ENCODE results near the gene AADACL4. TPM values are rescaled to one million over a fixed set of nuclear protein-coding genes. Genes with fewer than 3 reads are reported as not detected.

Gene AADACL4
- total and polyA plus RNA-seq, 2 experiments from 2014 or later, result not detected

DNA sequence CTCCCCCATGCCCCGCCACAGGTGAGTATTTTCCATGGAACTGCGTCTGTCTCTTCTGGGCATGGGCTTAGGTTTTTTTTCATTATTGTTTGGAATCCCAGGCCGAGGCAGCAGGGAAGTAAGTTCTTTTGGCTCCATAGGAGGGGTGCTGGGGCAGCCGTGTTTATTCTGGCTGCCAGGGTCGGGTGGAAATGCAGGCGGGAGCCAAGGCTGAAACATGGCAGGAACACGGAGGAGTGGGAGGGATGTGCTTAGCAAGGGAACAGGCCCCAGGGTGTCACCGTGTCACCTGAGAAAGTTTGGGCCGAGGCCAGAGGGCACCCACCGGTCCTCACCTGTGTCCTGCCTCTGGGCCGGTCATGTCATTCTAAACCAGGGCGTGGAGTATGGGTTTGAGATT, 21.4 kb upstream of the AADACL4 start:
- DNase-seq (ENCODE audit: low spot score) (no peak), ATAC-seq (no peak)
- Histone ChIP-seq H4K20me1 (replicated peaks; ENCODE audit: insufficient read depth) (0 out of 2 replicates have a peak, but pooled peaks cover 3% of the 10 kb centered on the region), H3K9me2 (ENCODE audit: insufficient read depth) (no peaks in the 10 kb centered on the region), H3K27ac (ENCODE audit: low read depth) (no peak overlapping the region; the same call in 1 of the 2 replicates), H3K4me2 (no peak overlapping the region), H3F3A (replicated peaks; ENCODE audit: low read depth) (0 out of 2 replicates have a peak, but pooled peaks cover 10% of the 10 kb centered on the region), H3K27me3 (ENCODE audit: insufficient read depth) (no peaks in the 10 kb centered on the region), H3K79me2 (replicated peaks; ENCODE audit: insufficient read depth) (no peaks in the 10 kb centered on the region; the same call in 1 of the 2 replicates), H3K4me3 (no peak overlapping the region), H2AFZ (no peak overlapping the region), H3K4me1 (ENCODE audit: insufficient read depth) (peaks cover 18% of the 10 kb centered on the region), H3K36me3 (ENCODE audit: insufficient read depth) (no peaks in the 10 kb centered on the region)
- no peaks in the 10 kb centered on the region for H3K36me3 Mint-ChIP-seq (ENCODE audit: low read depth)
- H3K27me3 Mint-ChIP-seq (ENCODE audit: insufficient read depth, low read depth, poor library complexity), result peaks cover 17% of the 10 kb centered on the region
- TF ChIP-seq, protein P1, sequence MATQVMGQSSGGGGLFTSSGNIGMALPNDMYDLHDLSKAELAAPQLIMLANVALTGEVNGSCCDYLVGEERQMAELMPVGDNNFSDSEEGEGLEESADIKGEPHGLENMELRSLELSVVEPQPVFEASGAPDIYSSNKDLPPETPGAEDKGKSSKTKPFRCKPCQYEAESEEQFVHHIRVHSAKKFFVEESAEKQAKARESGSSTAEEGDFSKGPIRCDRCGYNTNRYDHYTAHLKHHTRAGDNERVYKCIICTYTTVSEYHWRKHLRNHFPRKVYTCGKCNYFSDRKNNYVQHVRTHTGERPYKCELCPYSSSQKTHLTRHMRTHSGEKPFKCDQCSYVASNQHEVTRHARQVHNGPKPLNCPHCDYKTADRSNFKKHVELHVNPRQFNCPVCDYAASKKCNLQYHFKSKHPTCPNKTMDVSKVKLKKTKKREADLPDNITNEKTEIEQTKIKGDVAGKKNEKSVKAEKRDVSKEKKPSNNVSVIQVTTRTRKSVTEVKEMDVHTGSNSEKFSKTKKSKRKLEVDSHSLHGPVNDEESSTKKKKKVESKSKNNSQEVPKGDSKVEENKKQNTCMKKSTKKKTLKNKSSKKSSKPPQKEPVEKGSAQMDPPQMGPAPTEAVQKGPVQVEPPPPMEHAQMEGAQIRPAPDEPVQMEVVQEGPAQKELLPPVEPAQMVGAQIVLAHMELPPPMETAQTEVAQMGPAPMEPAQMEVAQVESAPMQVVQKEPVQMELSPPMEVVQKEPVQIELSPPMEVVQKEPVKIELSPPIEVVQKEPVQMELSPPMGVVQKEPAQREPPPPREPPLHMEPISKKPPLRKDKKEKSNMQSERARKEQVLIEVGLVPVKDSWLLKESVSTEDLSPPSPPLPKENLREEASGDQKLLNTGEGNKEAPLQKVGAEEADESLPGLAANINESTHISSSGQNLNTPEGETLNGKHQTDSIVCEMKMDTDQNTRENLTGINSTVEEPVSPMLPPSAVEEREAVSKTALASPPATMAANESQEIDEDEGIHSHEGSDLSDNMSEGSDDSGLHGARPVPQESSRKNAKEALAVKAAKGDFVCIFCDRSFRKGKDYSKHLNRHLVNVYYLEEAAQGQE (IDR thresholded peaks at IDR 0.05; ENCODE audit: unreplicated experiment), result no peak
- TF ChIP-seq ZNF114 (CRISPR knock-in tag; IDR thresholded peaks at IDR 0.05) (no peak), POLR2AphosphoS5 (IDR thresholded peaks at IDR 0.05; ENCODE audit: low read depth) (no peak), JUNB (IDR thresholded peaks at IDR 0.05; ENCODE audit: unreplicated experiment) (no peak), NANOG (IDR thresholded peaks at IDR 0.05; ENCODE audit: borderline replicate concordance) (no peak), STAT1 (IDR thresholded peaks at IDR 0.05; ENCODE audit: unreplicated experiment) (no peak), ZNF331 (CRISPR knock-in tag; IDR thresholded peaks at IDR 0.05; ENCODE audit: low read depth) (no peak), CREB1 (CRISPR knock-in tag; IDR thresholded peaks at IDR 0.05; ENCODE audit: low read depth) (no peak), EZH2phosphoT487 (IDR thresholded peaks at IDR 0.05; ENCODE audit: unreplicated experiment) (no peak), EZH2 (IDR thresholded peaks at IDR 0.05; ENCODE audit: low read depth, unreplicated experiment) (no peak)
- TF ChIP-seq, protein P2, sequence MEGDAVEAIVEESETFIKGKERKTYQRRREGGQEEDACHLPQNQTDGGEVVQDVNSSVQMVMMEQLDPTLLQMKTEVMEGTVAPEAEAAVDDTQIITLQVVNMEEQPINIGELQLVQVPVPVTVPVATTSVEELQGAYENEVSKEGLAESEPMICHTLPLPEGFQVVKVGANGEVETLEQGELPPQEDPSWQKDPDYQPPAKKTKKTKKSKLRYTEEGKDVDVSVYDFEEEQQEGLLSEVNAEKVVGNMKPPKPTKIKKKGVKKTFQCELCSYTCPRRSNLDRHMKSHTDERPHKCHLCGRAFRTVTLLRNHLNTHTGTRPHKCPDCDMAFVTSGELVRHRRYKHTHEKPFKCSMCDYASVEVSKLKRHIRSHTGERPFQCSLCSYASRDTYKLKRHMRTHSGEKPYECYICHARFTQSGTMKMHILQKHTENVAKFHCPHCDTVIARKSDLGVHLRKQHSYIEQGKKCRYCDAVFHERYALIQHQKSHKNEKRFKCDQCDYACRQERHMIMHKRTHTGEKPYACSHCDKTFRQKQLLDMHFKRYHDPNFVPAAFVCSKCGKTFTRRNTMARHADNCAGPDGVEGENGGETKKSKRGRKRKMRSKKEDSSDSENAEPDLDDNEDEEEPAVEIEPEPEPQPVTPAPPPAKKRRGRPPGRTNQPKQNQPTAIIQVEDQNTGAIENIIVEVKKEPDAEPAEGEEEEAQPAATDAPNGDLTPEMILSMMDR (conservative IDR thresholded peaks at IDR 0.05; ENCODE audit: low read depth in 2 of 2), result no peak
- TF ChIP-seq, protein P3, sequence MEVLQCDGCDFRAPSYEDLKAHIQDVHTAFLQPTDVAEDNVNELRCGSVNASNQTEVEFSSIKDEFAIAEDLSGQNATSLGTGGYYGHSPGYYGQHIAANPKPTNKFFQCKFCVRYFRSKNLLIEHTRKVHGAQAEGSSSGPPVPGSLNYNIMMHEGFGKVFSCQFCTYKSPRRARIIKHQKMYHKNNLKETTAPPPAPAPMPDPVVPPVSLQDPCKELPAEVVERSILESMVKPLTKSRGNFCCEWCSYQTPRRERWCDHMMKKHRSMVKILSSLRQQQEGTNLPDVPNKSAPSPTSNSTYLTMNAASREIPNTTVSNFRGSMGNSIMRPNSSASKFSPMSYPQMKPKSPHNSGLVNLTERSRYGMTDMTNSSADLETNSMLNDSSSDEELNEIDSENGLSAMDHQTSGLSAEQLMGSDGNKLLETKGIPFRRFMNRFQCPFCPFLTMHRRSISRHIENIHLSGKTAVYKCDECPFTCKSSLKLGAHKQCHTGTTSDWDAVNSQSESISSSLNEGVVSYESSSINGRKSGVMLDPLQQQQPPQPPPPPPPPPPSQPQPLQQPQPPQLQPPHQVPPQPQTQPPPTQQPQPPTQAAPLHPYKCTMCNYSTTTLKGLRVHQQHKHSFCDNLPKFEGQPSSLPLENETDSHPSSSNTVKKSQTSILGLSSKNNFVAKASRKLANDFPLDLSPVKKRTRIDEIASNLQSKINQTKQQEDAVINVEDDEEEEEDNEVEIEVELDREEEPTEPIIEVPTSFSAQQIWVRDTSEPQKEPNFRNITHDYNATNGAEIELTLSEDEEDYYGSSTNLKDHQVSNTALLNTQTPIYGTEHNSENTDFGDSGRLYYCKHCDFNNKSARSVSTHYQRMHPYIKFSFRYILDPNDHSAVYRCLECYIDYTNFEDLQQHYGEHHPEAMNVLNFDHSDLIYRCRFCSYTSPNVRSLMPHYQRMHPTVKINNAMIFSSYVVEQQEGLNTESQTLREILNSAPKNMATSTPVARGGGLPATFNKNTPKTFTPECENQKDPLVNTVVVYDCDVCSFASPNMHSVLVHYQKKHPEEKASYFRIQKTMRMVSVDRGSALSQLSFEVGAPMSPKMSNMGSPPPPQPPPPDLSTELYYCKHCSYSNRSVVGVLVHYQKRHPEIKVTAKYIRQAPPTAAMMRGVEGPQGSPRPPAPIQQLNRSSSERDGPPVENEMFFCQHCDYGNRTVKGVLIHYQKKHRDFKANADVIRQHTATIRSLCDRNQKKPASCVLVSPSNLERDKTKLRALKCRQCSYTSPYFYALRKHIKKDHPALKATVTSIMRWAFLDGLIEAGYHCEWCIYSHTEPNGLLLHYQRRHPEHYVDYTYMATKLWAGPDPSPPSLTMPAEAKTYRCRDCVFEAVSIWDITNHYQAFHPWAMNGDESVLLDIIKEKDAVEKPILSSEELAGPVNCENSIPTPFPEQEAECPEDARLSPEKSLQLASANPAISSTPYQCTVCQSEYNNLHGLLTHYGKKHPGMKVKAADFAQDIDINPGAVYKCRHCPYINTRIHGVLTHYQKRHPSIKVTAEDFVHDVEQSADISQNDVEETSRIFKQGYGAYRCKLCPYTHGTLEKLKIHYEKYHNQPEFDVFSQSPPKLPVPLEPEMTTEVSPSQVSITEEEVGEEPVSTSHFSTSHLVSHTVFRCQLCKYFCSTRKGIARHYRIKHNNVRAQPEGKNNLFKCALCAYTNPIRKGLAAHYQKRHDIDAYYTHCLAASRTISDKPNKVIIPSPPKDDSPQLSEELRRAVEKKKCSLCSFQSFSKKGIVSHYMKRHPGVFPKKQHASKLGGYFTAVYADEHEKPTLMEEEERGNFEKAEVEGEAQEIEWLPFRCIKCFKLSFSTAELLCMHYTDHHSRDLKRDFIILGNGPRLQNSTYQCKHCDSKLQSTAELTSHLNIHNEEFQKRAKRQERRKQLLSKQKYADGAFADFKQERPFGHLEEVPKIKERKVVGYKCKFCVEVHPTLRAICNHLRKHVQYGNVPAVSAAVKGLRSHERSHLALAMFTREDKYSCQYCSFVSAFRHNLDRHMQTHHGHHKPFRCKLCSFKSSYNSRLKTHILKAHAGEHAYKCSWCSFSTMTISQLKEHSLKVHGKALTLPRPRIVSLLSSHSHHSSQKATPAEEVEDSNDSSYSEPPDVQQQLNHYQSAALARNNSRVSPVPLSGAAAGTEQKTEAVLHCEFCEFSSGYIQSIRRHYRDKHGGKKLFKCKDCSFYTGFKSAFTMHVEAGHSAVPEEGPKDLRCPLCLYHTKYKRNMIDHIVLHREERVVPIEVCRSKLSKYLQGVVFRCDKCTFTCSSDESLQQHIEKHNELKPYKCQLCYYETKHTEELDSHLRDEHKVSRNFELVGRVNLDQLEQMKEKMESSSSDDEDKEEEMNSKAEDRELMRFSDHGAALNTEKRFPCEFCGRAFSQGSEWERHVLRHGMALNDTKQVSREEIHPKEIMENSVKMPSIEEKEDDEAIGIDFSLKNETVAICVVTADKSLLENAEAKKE (CRISPR knock-in tag; IDR thresholded peaks at IDR 0.05), result no peak
- TF ChIP-seq, protein P4, sequence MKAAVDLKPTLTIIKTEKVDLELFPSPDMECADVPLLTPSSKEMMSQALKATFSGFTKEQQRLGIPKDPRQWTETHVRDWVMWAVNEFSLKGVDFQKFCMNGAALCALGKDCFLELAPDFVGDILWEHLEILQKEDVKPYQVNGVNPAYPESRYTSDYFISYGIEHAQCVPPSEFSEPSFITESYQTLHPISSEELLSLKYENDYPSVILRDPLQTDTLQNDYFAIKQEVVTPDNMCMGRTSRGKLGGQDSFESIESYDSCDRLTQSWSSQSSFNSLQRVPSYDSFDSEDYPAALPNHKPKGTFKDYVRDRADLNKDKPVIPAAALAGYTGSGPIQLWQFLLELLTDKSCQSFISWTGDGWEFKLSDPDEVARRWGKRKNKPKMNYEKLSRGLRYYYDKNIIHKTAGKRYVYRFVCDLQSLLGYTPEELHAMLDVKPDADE (IDR thresholded peaks at IDR 0.05), result no peak
- H3K4me3 Mint-ChIP-seq, result no peak overlapping the region
- no peak overlapping the region for H3K27ac Mint-ChIP-seq
- peaks cover 3% of the 10 kb centered on the region; the same call in 1 of the 3 replicates for H3K9me3 Mint-ChIP-seq
- H3K4me1 Mint-ChIP-seq, result peaks cover 41% of the 10 kb centered on the region

Data from GM23338 (cell line).